NCI-H345 (cell line): ENCODE data around the gene SYNDIG1.
A peak's percentile ranks its signal among the peaks of the same experiment; 100 is the strongest.
"Not testable (repeated sequence)": the region's sequence is repeated elsewhere in the genome, so short reads cannot be mapped to it uniquely, and the experiment has no call there.

Experiments used
- DNase-seq: peaks from one replicate; lab custom pipeline; 2025; lab: John Stamatoyannopoulos, UW

SYNDIG1 gene

DNA sequence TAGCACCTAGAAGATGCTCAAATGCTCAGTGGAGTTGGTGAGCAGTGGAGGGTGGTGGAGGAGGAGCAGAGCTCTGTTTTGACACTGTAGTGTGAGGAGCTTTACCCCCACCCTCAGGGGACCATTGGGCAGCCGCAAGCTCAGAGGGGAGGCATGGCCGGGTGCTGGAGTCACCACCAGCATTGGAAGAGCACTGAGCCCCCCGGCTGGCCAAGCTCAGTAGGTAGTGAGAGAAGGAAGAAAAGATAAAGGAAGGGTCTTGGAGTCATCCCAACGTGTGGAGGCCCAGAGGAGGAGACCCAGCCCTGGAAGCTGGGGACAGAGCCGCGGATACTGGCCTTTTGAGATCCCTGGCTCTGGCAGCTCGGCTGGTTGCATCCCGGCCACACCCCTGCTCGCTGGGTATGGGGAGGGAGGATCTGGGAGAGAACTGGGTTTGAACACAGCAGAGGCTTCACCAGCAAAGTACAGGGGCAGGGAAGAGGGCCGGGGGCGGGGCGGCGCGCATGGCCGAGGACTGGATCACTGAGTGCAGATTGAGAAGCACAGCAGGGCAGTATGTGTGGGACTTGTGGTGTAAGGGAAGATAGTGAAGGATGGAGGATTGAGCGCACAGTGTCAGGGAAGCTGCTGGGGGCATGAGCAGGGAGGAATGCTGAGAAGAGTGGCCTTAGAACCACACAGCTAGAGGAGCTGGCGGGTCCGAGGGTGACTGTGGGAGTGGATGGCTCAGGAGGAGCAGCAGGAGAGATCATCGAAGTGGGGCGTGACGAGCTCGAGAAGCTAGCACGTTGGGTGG is 24.4 kb downstream of the SYNDIG1 start:
- DNase-seq, result no peak

DNA sequence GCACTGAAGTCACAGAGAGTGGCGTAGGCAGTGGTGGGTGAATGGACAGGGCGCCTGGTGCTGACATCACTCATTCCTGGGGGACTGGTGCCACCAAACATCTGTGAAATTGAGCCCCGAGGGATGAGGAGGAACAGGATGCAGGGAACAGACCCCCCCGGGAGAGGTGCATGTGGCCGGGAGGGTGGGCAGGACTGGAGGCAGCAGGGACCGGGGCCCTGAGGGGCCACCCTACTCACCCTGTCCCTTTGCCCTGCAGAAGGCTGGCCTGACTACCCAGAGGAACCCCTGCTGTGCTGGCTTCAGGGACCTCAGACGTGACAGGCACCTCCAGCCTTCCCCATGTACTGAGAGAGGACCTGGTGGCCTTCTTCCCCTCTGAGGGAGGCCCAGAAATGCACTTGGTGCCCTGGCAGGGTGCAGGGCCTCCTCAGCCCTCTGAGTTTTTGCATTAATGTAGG is 25.1 kb downstream of the SYNDIG1 start:
- DNase-seq, result no peak

GRCh38 chr20:24495266-24495665 is 25.8 kb downstream of the SYNDIG1 start:
- DNase-seq, result no peak

GRCh38 chr20:24497851-24498250 is 28.4 kb downstream of the SYNDIG1 start:
- DNase-seq, result peak; percentile 95

GRCh38 chr20:24498641-24499040 is 29.2 kb downstream of the SYNDIG1 start:
- no peak for DNase-seq

DNA sequence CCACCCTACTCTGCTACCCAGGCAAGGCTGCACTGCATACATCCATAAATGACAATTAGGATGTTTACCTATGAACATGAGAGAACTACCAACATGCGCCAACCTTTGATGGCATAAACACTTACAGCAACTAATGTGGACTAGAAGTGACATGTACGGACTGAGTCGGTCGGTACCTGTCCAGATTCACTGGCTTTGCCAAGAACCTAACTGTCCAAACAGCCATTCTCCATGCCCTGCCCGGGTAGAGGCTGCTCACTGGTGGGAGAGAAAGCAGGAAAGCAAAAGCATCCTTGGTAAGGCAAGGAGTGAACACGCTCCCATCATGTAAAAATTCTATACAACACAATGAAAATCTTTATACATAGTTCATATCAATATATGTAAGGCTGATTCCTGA is 30.0 kb downstream of the SYNDIG1 start:
- no peak for DNase-seq

- no peak for DNase-seq
These were observed 32.5 kb downstream of the SYNDIG1 start for GRCh38 chr20:24501764-24502556.

- DNase-seq, result no peak
These were observed 33.2 kb downstream of the SYNDIG1 start for GRCh38 chr20:24502661-24503060.

DNA sequence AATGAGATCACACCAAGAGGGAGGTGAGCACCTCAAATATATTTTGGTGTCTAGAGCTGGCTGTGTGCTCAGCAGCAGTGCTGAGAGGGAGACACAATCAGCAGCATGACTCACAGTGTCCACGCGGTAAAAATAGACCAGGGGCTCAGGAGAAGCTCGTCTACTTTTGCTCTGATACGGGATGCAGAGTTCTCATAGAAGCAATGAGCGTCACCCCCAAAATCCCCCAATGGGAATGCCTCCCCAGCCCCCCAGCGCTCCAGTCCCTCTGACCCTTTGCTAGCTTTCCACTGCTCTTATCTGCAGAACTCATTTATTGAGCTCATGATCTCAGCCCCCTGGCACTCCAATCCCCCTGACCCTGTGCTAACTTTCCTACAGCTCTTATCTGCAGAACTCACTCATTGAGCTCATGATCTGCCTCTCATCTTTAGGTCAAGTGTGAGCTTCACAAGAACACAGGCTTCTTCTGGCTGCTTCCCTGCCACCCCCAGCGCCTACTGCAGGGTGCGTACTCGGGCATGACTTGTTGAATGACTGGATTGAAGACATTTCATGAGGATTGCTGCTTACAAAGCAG is 34.0 kb downstream of the SYNDIG1 start:
- DNase-seq, result no peak

DNA sequence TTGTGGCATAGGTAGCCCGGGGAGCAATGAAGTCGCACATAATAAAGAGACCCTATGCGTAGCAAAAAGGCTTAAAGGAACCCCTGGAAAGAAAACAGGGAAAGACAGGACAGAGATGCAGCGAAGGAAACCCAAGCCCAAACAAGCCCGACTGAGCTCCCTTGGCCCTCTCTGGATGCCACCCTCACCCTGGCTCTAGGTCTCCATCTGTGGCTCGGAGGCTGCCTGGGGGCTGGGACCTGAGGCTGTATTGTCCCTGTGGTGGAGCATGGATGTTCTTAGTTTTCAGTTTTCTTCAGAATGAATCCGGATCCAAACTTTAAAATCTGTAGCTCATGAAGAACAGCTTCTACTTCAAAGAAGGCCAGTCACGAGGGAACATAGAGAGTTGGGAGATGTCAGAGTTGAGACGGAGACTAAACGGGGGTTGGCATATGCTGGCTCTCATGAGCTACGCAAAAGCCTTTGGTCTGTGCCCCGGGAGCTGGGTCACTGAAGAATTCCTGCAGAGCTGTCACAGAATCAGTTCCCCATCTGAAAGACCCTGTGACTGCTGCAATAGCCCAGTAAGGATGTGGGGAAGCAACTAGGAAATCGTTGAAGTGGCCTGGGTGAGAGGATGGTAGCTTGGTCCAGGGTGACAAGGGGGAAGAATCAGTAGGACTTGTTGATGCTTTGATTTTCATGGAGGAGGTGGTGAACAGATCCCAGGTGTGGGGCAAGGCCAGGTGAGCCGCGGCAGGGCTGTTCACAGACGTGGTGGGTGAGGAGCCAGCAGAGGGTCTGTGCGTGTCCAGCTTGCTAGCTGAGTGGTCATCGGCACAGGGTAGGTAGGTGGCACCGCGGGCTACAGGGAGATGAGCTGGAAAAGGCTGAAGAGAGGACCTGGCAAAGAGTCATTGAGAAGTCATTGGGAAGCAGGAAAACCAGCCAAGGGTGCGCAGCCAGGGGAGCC is 35.2 kb downstream of the SYNDIG1 start:
- DNase-seq, result no peak

DNA sequence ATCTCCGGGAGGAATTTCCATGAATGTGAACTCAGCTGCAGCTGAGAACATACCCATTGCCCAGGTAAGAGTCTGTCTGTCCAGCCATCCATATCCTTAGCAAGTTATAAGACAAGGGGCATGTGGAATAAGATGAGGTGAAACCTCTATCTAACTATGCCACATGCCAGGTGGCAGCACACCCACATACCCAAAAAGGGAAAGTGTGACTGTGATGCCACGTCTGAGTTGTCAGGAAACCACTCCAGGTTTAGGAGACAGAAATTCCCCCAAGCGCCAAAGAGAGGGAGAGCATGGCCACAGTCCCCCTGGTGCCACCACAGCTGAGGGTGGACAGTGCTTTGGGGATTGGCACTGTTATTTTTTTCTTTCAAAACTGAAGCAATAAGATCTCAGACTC is 36.7 kb downstream of the SYNDIG1 start:
- DNase-seq, result no peak

- no peak for DNase-seq
These were observed 37.3 kb downstream of the SYNDIG1 start for GRCh38 chr20:24506696-24507095.

- no peak for DNase-seq
These were observed 37.9 kb downstream of the SYNDIG1 start for GRCh38 chr20:24507182-24507853.

DNA sequence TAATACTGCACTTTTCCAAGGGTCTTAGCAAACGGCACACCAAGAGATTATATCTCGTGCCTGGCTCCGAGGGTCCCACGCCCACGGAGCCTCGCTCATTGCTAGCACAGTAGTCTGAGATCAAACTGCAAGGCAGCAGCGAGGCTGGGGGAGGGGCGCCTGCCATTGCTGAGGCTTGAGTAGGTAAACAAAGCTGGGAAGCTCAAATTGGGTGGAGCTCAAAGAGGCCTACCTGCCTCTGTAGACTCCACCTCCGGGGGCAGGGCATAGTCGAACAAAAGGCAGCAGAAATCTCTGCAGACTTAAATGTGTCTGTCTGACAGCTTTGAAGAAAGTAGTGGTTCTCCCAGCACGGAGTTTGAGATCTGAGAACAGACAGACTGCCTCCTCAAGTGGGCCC is 43.0 kb downstream of the SYNDIG1 start:
- DNase-seq, result not testable (repeated sequence)

DNA sequence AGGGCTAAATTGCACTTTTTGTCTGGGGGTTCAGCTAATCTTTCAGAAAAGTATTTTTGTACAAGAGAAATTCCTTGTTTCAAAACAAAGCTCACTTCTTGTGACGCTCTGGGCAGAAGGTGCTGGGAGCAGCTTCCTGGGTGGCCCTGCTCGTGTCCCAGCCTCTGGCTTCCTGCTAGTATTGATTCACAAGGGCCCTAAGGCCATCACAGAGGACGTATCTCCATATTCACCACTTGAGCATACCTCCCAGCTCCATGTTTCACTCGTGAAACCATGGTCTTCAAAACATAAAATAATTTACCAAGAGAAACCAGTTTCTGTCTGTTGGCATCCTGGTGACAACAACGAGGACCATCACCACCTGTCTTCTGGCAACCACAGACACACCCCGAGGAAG is 49.1 kb downstream of the SYNDIG1 start:
- DNase-seq, result no peak

DNA sequence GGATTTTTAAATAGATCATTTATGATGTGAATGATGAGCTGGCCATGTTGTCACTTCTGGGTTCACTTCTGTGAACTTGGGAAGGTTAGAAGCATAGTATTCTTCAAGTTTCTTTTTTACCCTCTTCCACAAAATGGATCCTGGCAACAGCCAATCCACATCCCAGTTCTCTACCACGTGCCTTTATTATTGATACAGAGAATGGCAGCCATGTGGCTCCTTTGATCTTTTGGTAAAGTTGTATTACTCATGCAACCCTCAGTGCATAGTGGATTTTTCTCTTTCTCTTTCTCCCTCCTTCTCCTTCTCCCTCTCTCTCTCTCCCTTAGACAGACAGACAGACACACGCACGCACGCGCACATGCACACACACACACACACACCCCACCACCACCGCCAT is 50.0 kb downstream of the SYNDIG1 start:
- no peak for DNase-seq

DNA sequence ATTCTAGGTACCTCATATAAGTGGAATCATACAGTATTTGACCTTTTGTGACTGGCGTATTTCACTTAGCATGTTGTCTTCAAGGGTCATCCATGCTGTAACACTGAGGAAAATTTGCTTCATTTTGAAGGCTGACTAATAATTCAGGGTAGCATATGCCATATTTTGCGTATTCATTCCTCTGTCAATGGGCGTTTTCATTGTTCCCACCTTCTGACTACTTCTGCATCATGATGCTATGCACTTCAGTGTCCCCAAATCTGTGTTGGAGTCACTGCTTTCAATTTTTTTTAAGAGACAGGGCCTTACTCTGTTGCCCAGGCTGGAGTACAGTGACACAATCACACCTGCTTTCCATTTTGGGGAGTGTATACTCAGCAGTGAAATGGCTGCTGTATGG is 51.6 kb downstream of the SYNDIG1 start:
- DNase-seq, result no peak

DNA sequence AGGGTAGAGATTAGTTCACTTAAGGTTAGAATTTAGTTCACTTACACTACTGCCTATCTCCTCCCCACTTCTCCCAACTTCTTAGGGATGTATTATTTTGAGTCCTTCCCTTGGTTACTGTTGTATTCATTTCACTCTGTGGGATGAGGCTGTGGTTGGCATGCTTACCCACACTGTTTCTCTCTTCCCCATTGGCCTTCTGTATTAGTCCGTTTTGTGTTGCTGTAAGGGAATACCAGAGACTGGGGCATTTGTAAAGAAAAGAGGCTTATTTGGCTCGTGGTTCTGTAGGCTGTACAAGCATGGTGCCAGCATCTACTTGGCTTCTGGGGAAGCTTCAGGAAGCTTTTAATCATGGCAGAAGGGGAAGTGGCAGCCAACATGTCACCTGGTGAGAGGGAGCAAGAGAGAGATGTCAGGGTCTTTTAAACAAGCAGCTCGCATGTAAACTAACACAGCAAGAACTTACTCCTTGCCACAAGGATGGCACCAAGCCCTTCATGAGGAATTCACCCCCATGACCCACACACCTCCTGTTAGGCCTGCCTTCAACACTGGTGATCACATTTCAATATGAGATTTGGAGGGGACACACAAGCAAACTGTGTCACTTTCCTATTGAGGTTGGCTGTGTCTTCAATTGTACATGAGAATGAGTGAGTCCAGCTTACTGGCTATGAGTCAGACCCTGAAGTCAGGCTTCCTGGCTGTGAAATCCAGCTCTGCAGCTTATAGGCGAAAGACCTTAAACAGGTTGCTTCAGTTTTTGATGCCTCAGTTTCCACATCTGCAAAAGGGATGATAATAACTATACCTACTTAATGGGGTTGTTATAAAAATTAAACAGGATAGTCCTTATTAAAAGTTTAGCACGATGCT is 53.3 kb downstream of the SYNDIG1 start:
- no peak for DNase-seq

GRCh38 chr20:24523661-24524060 is 54.2 kb downstream of the SYNDIG1 start:
- no peak for DNase-seq
